GM21526 (cell line): ENCODE measurements around the gene RAD51B.

Experiments
- ATAC-seq: cut with Tn5 transposase; IDR thresholded peaks from one replicate; pipeline ENCODE4 v1.9.1; 2021; ENCODE audit warnings: moderate library complexity; ENCODE audit not compliant: unreplicated experiment, low FRiP score

The RAD51B gene

GRCh38 chr14:68705741-68706283, 886.2 kb downstream of the RAD51B start:
- ATAC-seq: no peak

DNA sequence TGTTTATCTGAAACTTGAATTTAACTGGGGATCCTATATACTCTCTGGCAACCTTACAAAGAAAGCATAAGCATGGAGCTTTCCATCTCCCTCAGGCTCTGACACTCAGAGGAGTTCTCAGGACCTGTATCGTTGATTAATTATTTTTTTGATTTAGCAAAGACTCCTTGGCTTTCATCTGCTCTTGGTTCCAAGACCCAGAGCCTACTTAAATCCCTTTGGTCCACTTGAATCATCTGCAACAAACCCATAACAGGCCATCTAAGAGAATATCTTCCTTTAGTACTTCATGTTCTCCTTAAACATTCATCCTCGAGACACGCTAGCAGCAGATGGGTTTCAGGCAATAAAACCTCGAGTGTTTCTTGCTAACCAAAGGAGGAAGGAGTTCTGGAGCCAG, 887.9 kb downstream of the RAD51B start:
- no peak for ATAC-seq

DNA sequence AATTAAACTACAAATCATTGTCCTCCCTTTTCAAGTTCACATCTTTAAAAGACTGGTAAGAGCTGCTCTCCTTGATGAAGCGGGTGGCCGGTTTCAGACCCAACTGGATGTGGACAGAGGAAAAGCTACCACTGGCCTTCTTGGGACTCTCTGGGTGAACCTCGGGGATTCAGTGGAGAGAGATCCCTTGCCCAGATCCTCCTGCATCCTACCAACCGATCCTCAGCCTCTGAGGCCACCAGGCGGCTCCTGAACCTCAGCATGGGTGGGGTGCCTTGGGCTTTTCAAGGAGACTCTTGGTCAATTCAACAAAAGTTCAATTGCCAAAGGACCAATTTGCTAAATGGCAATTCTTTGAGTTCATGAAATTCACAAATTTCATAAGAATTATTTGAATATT, 888.8 kb downstream of the RAD51B start:
- ATAC-seq: no peak

DNA sequence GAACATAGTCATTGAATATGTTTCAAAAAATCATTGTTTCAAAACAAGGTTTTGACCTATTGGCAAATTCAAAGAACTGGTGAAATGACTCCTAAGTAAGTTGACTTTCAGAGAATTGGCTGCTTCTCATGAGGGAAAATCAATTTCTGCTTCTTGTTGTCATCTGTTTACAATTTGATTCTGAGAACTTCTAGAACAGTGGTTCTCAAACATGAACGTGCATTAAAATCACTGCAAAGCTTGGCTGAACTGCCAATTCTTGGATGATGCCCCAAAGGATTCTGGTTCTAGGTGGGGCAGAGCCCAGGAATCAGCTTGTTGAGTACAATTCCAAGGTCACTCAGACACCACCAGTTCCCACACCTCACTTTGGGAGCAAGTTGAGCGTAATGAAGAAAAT, 889.4 kb downstream of the RAD51B start:
- no peak for ATAC-seq

DNA sequence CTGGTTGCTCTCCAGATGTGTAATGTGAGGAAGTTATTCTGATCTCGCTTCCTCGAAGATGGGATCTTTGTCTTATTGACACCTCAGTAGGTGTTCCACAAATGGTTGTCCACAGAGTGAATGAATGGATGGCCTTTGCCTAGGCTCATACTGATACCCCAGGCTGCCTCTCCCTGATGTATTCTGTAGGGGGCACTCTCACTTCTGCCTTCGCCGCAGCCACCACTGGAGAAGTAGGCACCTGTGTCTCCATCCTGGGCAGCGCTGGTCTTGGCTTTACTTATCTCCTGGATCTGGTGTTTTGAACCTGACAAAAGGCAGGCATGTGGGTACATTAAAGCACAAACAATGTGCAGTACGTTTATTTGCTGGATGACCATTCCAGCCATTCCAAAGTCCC, 891.2 kb downstream of the RAD51B start:
- ATAC-seq: no peak

GRCh38 chr14:68711561-68712309, 892.2 kb downstream of the RAD51B start:
- no peak for ATAC-seq

DNA sequence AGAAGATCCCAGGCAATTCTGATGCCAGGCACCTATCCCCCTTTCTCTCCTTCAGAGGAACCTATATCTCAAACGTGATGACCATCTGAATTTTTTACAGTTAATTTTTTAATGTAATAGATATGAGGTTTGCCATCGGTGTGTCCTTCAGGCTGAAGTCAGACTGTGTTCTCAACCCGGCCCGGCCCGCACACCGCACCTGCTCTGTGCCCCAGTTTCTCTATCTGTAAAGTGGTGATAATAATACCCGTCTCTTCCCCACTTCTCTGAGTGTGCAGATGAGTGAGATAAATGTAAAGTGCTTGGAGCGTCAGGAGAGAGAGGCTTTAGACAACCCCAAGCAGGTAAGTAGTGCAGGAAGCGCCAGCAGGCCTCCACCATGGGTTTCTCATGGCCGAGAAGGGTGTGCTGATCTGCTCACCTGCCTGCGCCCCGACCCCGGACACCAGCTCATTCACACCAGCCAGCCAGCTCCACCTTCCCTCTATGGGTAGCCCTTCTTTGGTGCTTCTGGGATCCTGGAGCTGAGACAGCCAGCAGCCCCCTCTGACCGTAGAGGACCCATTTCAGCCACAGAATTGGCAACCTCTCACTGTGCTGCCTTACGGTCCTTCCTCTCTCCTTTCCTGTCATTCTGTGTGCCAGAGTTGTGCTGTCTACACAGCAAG, 893.3 kb downstream of the RAD51B start:
- no peak for ATAC-seq

GRCh38 chr14:68713782-68714181, 894.2 kb downstream of the RAD51B start:
- no peak for ATAC-seq

GRCh38 chr14:68714991-68715924, 895.7 kb downstream of the RAD51B start:
- no peak for ATAC-seq

DNA sequence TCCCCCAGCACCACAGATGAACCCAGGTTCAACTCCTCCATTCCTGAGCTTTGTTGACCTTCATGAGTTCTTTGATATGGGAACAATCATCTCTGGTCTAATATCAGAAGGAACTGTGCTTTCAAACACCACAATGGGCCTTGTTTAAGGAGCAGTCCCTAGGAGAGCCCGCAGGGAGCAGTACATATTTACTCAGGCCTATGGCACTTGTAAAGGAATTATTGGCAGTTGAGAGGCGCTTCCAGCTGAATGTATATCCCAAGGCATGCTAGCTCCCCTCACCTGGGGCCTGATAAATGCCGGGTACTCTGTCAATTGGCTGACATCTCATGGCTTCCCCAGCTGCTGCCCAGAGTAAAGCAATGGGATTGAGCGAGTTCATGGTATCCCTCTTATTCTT, 897.1 kb downstream of the RAD51B start:
- ATAC-seq: no peak

- ATAC-seq: no peak
Measured at GRCh38 chr14:68718023-68718990, 898.7 kb downstream of the RAD51B start.

DNA sequence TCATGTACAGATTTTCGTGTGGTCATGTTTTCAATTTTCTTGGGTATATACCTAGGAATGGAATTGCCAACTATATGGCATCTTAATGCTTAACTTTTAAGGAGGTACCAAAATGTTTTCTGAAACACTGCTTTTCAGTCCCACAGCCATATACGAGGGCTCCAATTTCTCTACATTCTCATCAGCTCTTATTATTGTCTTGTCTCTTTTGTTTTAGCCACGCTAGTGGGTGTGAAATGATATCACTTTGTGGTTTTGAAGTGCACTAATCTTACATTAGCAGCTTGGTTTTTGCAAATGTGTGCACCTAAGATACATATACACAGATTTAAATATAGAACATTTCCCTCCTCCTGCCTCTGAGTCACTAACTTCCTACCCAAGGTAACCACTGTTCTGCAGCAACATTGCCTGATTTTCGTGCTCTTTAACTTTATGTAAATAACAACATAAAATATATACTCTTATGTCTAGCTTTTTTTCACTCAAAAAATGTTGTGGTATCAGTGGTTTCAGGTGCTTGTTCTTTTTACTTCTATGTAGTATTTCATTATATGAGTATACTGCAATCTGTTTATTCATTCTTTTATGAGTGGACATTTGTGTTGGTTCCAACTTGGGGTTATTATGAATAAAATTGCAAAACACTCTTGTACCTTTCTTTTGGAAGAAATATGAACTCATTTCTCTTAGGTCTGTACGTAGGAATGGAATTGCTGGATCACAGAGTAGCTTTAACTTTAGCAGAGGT, 900.2 kb downstream of the RAD51B start:
- ATAC-seq: no peak

GRCh38 chr14:68722186-68722585, 902.6 kb downstream of the RAD51B start:
- ATAC-seq: no peak

DNA sequence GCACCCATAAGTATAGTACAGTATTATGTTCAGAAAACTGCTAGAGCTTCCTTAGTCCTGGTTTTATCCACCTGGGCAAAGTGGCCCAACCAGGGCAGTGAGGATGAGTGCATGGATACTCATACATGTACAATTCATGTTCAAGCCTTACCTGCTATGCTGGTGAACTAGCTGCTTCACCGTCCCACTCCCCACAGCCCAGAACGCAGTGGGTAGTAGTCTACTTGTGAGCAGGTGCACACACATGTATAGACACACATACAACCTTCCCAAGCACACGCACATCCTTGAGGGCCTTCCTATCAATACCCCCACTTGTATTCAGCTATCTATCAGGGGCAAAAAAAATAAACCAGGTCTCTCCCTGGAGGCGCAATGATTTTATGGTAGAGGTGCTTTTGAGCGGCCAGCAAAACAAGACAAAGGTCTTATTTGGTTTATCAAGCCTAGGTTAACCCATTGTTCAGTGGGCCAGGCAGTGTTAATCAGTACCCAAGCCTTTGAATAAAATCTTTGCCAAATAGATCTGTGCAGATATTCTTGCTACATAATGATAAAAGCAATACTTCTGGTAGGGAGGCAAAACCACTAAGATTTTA, 903.5 kb downstream of the RAD51B start:
- no peak for ATAC-seq

DNA sequence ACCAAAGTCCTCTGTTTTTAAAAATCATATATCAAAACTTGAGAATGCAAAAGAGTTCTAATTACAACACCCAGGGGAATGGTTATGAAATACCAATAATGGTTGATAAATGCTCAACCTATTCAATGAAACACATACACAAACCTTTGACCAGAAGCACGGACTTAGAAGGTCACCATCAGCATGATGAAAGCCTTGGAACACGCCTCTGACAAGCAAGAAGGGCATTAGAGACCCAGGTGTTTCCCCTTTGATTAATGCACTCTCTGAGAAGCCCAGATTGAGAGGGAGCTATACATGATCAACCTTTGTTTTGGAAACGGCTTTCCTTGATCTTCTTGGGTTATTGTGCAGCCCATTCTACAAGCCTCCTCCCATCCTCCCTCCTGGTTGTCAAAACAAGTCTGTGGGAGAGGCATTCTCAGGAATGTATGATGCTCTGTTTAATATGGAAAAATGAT, 904.3 kb downstream of the RAD51B start:
- no peak for ATAC-seq

- ATAC-seq: no peak
Measured at GRCh38 chr14:68724914-68725313, 905.3 kb downstream of the RAD51B start.

DNA sequence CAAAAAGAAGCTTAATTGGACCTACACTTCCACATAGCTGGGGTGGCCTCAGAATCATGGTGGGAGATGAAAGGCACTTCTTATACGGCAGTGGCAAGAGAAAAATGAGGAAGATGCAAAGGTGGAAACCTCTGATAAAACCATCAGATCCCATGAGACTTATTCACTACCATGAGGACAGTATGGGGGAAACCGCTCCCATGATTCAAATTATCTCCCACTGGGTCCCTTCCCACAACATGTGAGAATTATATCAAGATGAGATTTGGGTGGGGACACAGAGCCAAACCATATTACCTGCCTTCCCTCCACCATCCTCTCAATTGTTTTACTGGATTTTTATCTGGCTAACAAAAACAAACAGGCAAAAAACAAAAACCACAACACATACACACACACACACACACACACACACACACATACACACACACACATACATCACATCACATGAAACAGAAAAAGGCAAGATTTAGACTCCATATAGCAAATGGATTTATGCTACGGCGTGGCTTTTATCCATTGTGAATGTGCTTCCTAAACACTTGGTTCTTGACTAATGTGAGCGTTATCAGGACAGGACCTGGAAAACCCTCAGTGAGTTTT, 906.6 kb downstream of the RAD51B start:
- ATAC-seq: no peak
